GM12892 (cell line): ENCODE data around the gene KIAA1217.

ENCODE experiments used
- POLR2A ChIP-seq: IDR thresholded peaks from 2 replicates; pipeline ENCODE4 v1.6.1; 2011; ENCODE audit warnings: low read depth, low read length, control low read depth
- POLR2AphosphoS5 ChIP-seq: IDR thresholded peaks from 2 replicates; pipeline ENCODE4 v1.6.1; 2011; ENCODE audit warnings: low read depth, low read length, control low read depth
- TAF1 ChIP-seq: IDR thresholded peaks from 2 replicates; pipeline ENCODE4 v1.6.1; 2011; ENCODE audit warnings: low read depth, mild to moderate bottlenecking, control low read depth, low read length, borderline replicate concordance

DNA sequence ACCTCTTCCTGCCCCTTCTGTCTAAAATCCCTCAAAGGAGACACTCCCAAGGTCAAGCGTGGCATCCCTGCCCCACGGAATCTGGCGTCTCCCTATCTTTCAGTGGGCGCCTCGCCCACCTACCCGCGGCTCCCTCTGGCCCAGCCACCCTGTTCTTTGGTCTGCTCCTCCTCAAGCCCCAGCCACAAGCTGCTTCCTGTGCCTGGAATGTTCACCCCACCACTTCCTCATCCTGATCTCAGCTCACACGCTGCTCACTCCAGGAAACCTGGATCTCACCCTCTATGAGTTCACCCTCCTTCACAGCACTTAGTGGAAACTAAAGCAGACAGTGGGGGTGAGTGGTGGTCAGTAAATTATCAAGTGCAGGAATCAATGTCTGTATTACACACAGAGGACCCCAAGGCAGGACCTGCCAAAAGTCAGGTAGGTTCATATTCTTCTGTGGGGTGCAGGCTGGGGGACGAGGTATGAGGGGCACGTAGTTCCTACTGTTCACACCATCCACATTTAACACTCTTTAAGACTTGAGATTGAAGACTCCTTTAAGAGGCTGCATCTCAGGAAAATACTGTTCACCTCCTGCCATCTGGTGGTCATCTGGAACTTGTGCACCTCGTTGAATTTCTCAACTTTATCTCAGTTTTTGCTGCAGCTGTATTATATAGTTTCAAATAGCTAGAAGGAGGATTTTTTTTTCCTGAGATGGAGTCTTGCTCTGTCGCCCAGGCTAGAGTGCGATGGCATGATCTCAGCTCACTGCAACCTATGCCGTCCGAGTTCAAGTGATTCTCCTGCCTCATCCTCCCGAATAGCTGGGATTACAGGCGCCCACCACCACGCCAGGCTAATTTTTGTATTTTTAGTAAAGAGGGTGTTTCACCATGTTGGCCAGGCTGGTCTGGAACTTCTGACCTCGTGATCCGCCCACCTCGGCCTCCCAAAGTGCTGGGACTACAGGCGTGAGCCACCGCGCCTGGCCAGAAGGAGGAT, 348.1 kb downstream of the KIAA1217 start:
- TF ChIP-seq POLR2AphosphoS5 (no peak), TAF1 (no peak), POLR2A (no peak)
